ENCODE results near the gene RSBN1L. TPM values are rescaled to one million over a fixed set of nuclear protein-coding genes. Genes with fewer than 3 reads are reported as not detected.

The RSBN1L gene
- total and polyA plus RNA-seq, 12 donors, result 7.9 to 21.3 (median 13.1) TPM

DNA sequence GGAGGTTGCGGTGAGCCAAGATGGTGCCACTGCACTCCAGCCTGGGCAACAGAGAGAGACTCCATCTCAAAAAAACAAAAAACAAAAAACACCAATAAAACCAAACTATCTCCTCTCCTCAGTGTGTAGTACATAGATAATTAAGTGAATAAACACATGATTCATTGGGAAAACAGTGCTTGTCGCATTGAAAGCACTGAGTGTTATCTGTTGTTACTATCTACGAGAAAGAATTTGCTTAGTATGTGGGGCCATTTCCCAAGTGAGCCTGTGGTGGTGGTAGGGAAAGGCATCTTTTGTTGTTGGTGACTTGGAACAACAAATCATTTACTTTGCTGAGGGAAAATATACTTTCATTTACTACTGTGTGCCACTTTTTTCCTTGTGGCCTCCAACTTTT, 42.6 kb downstream of the RSBN1L start:
- TF ChIP-seq, protein P1, sequence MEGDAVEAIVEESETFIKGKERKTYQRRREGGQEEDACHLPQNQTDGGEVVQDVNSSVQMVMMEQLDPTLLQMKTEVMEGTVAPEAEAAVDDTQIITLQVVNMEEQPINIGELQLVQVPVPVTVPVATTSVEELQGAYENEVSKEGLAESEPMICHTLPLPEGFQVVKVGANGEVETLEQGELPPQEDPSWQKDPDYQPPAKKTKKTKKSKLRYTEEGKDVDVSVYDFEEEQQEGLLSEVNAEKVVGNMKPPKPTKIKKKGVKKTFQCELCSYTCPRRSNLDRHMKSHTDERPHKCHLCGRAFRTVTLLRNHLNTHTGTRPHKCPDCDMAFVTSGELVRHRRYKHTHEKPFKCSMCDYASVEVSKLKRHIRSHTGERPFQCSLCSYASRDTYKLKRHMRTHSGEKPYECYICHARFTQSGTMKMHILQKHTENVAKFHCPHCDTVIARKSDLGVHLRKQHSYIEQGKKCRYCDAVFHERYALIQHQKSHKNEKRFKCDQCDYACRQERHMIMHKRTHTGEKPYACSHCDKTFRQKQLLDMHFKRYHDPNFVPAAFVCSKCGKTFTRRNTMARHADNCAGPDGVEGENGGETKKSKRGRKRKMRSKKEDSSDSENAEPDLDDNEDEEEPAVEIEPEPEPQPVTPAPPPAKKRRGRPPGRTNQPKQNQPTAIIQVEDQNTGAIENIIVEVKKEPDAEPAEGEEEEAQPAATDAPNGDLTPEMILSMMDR (IDR thresholded peaks at IDR 0.05), result no peak
- TF ChIP-seq POLR2A (IDR thresholded peaks at IDR 0.05), result no peak
- intact Hi-C loops (cut with DNase I), result no loop called here
- Histone ChIP-seq H3K9me3 (replicated peaks in 1 of 3) (no peaks in the 10 kb centered on the region), H3K4me1 (replicated peaks in 1 of 2) (peaks cover 0 to 14% of the 10 kb centered on the region in 2 donors), H3K27me3 (no peaks in the 10 kb centered on the region), H3K36me3 (replicated peaks in 1 of 2) (no peaks in the 10 kb centered on the region), H3K27ac (no peak overlapping the region), H3K4me3 (no peak overlapping the region)
- WGBS, 4 donors, result 71 to 88% (median 76%) methylated on average over 3 of the region's 3 CpGs
- no peak for DNase-seq

DNA sequence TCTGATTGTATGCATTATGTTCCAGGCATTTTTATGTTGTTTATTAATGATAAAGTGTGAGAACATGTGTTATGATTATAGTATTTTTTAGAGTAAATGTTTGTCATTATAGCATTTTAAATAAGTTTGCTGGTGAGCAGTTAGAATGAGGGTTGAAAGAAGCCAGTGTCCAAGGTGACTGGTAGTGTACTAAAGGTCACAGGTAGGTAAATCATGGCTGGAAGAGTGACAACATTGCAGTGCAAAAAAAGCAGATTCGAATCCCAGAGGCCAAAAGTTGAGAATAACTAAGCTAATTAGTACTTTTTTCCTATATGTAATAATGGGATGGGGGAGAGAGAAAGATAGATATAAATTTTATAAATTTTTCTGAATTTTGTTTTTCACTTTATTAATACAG, 44.0 kb downstream of the RSBN1L start:
- intact Hi-C loops (cut with DNase I), result no loop called here
- Histone ChIP-seq H3K27ac (no peak overlapping the region), H3K36me3 (replicated peaks in 1 of 2) (no peaks in the 10 kb centered on the region), H3K4me1 (replicated peaks in 1 of 2) (peaks cover 0 to 3% of the 10 kb centered on the region in 2 donors), H3K4me3 (no peak overlapping the region), H3K9me3 (replicated peaks in 1 of 3) (no peaks in the 10 kb centered on the region), H3K27me3 (no peaks in the 10 kb centered on the region)
- TF ChIP-seq POLR2A (IDR thresholded peaks at IDR 0.05), result no peak
- TF ChIP-seq, protein P1 (IDR thresholded peaks at IDR 0.05), result no peak
- no peak for DNase-seq
- WGBS, 4 donors, result 45 to 55% (median 51%) methylated on average over 1 of the region's 1 CpG

DNA sequence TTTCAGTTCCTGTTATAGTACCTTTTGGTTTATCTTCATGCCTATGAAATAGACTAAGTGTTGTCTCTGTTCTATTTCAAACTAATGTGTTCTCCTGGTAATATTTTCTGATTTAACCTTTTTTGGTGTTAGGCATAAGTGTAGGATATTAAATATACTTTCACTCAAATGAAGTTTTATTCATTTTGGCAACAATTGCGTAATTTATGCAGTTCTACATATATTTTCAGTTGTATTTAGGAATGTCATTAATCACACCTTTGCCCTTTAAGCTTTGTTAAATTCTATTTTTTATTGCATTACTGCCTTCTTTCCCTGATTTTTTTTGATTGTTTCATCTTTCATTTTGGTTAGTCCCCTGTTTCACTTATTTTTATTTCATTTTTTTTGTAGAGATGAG, 47.3 kb downstream of the RSBN1L start:
- no peak for TF ChIP-seq POLR2A (IDR thresholded peaks at IDR 0.05)
- TF ChIP-seq, protein P1 (IDR thresholded peaks at IDR 0.05), result no peak
- DNase-seq, result no peak
- WGBS, 4 donors, result 94 to 97% (median 95%) methylated on average over 1 of the region's 1 CpG
- no peaks in the 10 kb centered on the region for H3K27me3 ChIP-seq
- H3K36me3 ChIP-seq (replicated peaks in 1 of 2), result no peaks in the 10 kb centered on the region
- H3K4me1 ChIP-seq (replicated peaks in 1 of 2), result peaks cover 0 to 2% of the 10 kb centered on the region in 2 donors
- no peaks in the 10 kb centered on the region for H3K9me3 ChIP-seq (replicated peaks in 1 of 3)
- intact Hi-C loops (cut with DNase I), result no loop called here
- H3K27ac ChIP-seq, result no peak overlapping the region
- H3K4me3 ChIP-seq, result no peak overlapping the region

DNA sequence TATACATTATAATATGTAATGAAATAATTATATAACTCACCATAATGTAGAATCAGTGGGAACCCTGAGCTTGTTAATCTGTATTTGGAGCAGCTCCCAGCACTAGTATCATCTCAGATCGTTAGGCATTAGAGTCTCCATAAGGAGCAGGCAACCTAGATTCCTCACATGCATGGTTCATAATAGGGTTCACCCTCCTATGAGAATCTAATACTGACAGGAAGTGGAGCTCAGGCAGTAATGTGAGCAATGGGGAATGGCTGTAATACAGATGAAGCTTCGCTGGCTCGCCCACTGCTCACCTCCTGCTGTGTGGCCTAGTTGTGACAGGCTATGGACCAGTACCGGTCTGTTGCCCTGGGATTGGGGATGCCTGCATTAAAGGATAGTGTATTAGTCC, 49.5 kb downstream of the RSBN1L start:
- no peaks in the 10 kb centered on the region for H3K27me3 ChIP-seq
- H3K27ac ChIP-seq, result no peak overlapping the region
- DNase-seq, result no peak
- no peaks in the 10 kb centered on the region for H3K9me3 ChIP-seq (replicated peaks in 1 of 3)
- intact Hi-C loops (cut with DNase I), result no loop called here
- no peak overlapping the region for H3K4me3 ChIP-seq
- H3K36me3 ChIP-seq (replicated peaks in 1 of 2), result no peaks in the 10 kb centered on the region
- WGBS, 4 donors, result 97 to 99% (median 97%) methylated on average over 4 of the region's 4 CpGs
- H3K4me1 ChIP-seq (replicated peaks in 1 of 2), result peaks cover 0 to 2% of the 10 kb centered on the region in 2 donors
- TF ChIP-seq, protein P1 (IDR thresholded peaks at IDR 0.05), result no peak
